HG03175 (cell line): ENCODE measurements around the gene HRK.
"Not testable (repeated sequence)": the region's sequence is repeated elsewhere in the genome, so short reads cannot be mapped to it uniquely, and the experiment has no call there.

Experiments
- ATAC-seq: cut with Tn5 transposase; IDR thresholded peaks from one replicate; pipeline ENCODE4 v1.9.1; 2021; ENCODE audit warnings: mild to moderate bottlenecking, moderate library complexity; ENCODE audit not compliant: unreplicated experiment

Gene HRK

DNA sequence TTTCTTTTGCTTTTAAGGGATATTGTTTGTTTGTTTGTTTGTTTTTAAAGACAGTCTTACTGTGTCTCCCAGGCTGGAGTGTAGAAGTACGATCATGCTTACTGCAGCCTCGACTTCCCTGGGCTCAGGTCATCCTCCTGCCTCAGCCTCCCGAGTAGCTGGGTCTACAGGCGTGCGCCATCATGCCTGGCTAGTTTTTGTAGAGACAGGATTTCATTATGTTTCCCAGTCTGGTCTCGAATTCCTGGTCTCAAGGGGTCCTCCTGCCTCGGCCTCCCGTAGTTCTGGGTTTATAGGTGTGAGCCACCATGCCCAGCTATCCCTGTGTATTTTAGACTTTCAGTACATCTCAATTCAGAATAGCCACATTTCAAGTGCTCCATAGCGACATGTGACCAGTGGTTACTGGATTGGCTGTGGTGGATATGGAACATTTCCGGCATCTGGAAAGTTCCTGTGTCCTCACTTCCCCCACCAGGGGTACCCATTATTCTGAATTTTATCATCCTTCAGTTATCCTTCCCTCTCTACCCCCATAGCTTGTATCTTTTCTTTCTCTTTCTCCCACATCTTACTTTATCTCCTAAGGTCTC lies 61.1 kb downstream of the HRK start:
- no peak for ATAC-seq

- ATAC-seq, result peak; percentile 88
Measured at GRCh38 chr12:116818948-116819832, 62.1 kb downstream of the HRK start.

DNA sequence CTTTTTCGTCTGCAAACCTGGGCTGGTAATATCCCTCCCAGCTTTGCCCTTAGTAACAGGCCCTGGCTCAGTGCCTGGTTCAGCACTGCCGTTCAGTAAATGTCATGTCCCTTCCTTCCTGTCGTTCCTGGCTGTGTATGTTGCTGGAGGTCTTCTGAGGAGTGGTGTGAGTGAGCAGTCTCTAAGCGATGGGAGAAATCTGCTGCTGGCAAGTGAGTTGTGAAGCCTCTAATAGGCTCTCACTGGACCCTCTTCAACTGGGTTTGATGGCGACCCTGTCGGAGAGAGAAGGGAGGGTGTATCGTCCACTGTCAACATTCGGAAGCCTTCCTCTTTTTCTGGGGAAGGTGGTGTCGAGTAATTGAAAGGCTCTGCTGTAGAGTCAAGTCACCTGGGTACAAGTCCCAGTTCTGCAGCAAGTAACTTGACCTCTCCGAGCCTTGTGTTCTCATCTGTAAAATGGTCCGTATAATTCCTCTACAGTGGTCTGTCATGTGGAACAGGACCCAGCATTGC lies 62.8 kb downstream of the HRK start:
- ATAC-seq, result peak; percentile 4

- ATAC-seq, result not testable (repeated sequence)
Measured at GRCh38 chr12:116814766-116815165, 66.5 kb downstream of the HRK start.

GRCh38 chr12:116813271-116814041 lies 67.8 kb downstream of the HRK start:
- ATAC-seq, result no peak

GRCh38 chr12:116812238-116812637 lies 69.0 kb downstream of the HRK start:
- no peak for ATAC-seq

DNA sequence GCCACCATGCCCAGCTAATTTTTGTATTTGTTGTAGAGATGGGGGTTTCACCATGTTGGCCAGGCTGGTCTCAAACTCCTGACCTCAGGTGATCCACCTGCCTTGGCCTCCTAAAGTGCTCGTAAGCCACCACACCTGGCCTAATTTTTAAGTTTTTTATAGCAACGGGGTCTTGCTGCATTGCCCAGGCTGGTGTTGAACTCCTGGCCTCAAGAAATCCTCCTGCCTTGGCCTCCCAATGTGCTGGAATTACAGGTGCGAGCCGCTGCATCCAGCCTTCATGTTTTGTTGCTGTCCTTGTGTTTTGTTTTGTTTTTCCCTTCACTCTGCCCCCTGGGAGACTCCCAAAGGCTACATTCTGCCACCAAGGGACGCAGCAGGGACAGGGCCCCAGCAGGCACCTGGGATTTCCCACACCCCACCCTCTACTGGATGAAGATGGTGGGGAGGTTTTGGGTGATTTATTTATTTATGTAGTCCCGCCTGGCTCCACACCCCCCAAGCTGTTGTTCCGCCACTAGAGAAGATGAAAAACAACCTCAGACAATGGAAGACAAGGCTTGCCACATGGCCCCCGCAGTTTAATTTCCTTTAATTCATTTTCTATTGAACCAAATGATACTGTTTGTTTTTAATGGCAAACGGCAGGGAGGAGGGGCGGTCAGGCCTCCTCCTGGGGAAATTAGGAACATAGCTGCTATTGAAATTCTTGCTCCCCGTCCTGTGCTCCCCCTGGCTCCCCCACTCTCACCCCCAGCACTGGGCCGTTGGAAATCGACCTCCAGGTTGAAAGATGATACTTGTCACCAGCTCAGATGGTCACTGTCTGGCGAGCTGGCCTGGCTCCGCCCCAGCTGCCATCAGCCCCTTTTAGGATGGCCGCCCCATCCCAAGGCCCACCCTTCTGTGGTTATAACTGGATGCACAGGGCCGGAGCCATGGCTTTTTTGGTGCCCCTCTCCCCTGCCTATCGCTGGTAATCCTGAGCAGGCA lies 72.8 kb downstream of the HRK start:
- ATAC-seq, result no peak

DNA sequence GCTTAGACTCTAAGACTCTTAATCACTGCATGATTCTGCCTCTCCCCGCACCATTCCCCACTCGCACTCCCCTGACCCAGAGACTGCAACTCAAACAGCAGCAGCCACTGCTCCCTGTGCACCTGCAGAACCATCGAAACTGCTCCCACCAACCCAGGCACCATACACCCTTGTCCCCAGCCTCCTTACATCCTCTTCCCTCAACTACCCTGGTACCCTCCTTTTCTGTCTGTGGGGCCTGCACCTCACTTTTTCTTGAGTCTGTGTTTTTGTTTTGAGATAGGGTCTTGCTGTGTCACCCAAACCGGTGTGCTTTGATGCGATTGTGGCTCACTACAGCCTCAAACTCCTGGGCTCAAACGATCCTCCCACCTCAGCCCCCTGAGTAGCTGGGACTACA lies 73.7 kb downstream of the HRK start:
- ATAC-seq, result no peak

- no peak for ATAC-seq
Measured at GRCh38 chr12:116806845-116807440, 74.3 kb downstream of the HRK start.
